AG09319 (cell line): ENCODE data around the gene EFCAB11.

Experiments
- DNase-seq: peaks from one replicate; pipeline ENCODE4 v3.0.0-alpha.2; 2010; ENCODE audit warnings: low read depth; ENCODE audit errors: extremely low read depth
- CTCF ChIP-seq: IDR thresholded peaks from 2 replicates; pipeline ENCODE4 v1.5.1; 2011; ENCODE audit warnings: low read depth, mild to moderate bottlenecking, inconsistent platforms, low read length, moderate library complexity

EFCAB11 gene

GRCh38 chr14:89990218-89990617 is 35.7 kb upstream of the EFCAB11 start:
- no peak for DNase-seq
- TF ChIP-seq CTCF: no peak

- no peak for TF ChIP-seq CTCF
- no peak for DNase-seq
Observed at GRCh38 chr14:89988787-89989186, 34.3 kb upstream of the EFCAB11 start.

GRCh38 chr14:89987161-89987475 is 32.6 kb upstream of the EFCAB11 start:
- TF ChIP-seq CTCF: no peak
- DNase-seq: no peak

- TF ChIP-seq CTCF: no peak
- DNase-seq: no peak
Observed at GRCh38 chr14:89986462-89987160, 32.1 kb upstream of the EFCAB11 start.

GRCh38 chr14:89983375-89983774 is 28.8 kb upstream of the EFCAB11 start:
- DNase-seq: no peak
- TF ChIP-seq CTCF: no peak

GRCh38 chr14:89978656-89979055 is 24.1 kb upstream of the EFCAB11 start:
- TF ChIP-seq CTCF: no peak
- no peak for DNase-seq

GRCh38 chr14:89977668-89978067 is 23.1 kb upstream of the EFCAB11 start:
- no peak for TF ChIP-seq CTCF
- no peak for DNase-seq
